Heart right ventricle (tissue), 16 donors: Measurements from ENCODE around the gene GTF2E1. TPM values are rescaled to one million over a fixed set of nuclear protein-coding genes. Genes with fewer than 3 reads are reported as not detected.
A peak's percentile ranks its signal among the peaks of the same experiment; 100 is the strongest.
"Not testable (repeated sequence)": the region's sequence is repeated elsewhere in the genome, so short reads cannot be mapped to it uniquely, and the experiment has no call there.

ENCODE experiments used
- ATAC-seq, 8 donors: fragments of 200-7000 bp; cut with Tn5 transposase; one replicate each; pipeline ENCODE4 v1.9.1; 2020; ENCODE audit warnings: mild to moderate bottlenecking in 8 of 8, moderate library complexity in 8 of 8, moderate number of reproducible peaks in 1 of 8
- DNase-seq, 2 donors: peaks; one replicate each; pipeline ENCODE4 v3.0.0-alpha.2; 2020
- H3K27ac ChIP-seq, 10 donors: fragments of 200-600 bp; sonication (generic) in 2 of 10; one replicate each; pipeline versions ENCODE4 v1.5.0 to v1.8.0; 2020 to 2022; ENCODE audit warnings: mild to moderate bottlenecking in 3 of 10
- H3K27me3 ChIP-seq, 7 donors: fragments of 200-600 bp; one replicate each; pipeline ENCODE4 v1.8.0; 2021 to 2022; ENCODE audit warnings: mild to moderate bottlenecking in 2 of 7
- H3K36me3 ChIP-seq, 9 donors: fragments of 200-600 bp; sonication (generic) in 1 of 9; one replicate each; pipeline versions ENCODE4 v1.5.0 to v1.8.0; 2020 to 2022; ENCODE audit warnings: mild to moderate bottlenecking in 2 of 9
- H3K4me1 ChIP-seq, 9 donors: fragments of 200-600 bp; sonication (generic) in 1 of 9; one replicate each; pipeline versions ENCODE4 v1.5.0 to v1.8.0; 2020 to 2022; ENCODE audit warnings: mild to moderate bottlenecking in 4 of 9
- H3K4me3 ChIP-seq, 10 donors: fragments of 200-600 bp; sonication (generic) in 2 of 10; one replicate each; pipeline versions ENCODE4 v1.5.0 to v1.8.0; 2020 to 2022; ENCODE audit warnings: mild to moderate bottlenecking in 7 of 10, moderate library complexity in 2 of 10
- H3K9me3 ChIP-seq, 11 donors: fragments of 200-600 bp in 10 of 11; sonication (generic) in 2 of 11; one replicate each; pipeline versions ENCODE4 v1.5.0 to v1.8.0; 2013 to 2022; ENCODE audit warnings: mild to moderate bottlenecking in 2 of 11, control low read depth in 1 of 11, moderate library complexity in 1 of 11
- WGBS, 2 donors: extraction: QIAGEN DNeasy Blood & Tissue Kit; methylation state at CpG; one replicate each; pipeline ENCODE4 v1.1.7; 2013; ENCODE audit warnings: inconsistent platforms in 1 of 2; 5-methylcytosine and 5-hydroxymethylcytosine counted together
- intact Hi-C, 10 donors: fragments of 100-400 bp; cut with DNase I; formaldehyde crosslinking; loops; one replicate each; pipeline versions ENCODE4 v1.11.1 to v1.14.2; 2022
- polyA plus RNA-seq, 2 donors: library from polyadenylated mRNA; stranded (reverse); fragments of 200-250 nt; gene quantifications; one replicate each; pipeline ENCODE4 v1.2.3, GENCODE V29; 2013
- total RNA-seq, 10 donors: library from RNA; stranded (reverse); fragmentation: NEBNext Ultra II Directional in 3 of 10; extraction: Animal tissue kit (Norgen Biotek cat#: 25700) in 3 of 10; gene quantifications; one replicate each; pipeline versions ENCODE4 v1.2.1 to v1.2.4, GENCODE V29; 2021 to 2023
- TF ChIP-seq, protein P1 (sequence below), 9 donors: fragments of 200-600 bp; sonication (generic) in 2 of 9; IDR thresholded peaks; one replicate each; pipeline versions ENCODE4 v1.5.0 to v1.8.0; 2021 to 2022; ENCODE audit warnings: antibody characterized with exemption in 9 of 9, mild to moderate bottlenecking in 5 of 9, moderate library complexity in 1 of 9
- donor health status: Arrhythmogenic right ventricular cardiomyopathy.
- donor health status: ischemic (EF 13 %, LVEDD 7.1; RV severe dilation, severe dysfunction).
- donor health status: healthy with polysubstance abuse.
- donor health status: DM: no; HTN: yes; CAD: no.
- donor health status: DM: no; HTN: no; CAD: no.
- donor health status: ischemic (EF 25% LVEDD 6.9; RV normal size, moderate dysfunction).
- donor health status: ischemic (EF 25% LVEDD 5.7; RV mildly dilated, moderate dysfunction).
- donor health status: healthy.
- donor health status: DM: yes; HTN: yes; CAD: no.
- donor health status: Ischemic cardiomyopathy.
- donor health status: ischemic (EF 35%, LVEDD 5.7; RV mildly dilated, moderate dysfunction).
- donor health status: nonischemic (EF 11% LVEDD 7.7; RV severe dilation, severe dysfunction).
- donor health status: DM: yes; HTN: yes; CAD: no.
- donor health status: PGD.
- donor health status: ischemic (EF 29% LVEDD 5.4; RV normal size, mild dysfunction).
- donor health status: nonischemic (EF 23%, LVEDD 6.1; RV moderate dilation, normal function).

GTF2E1 gene
- total and polyA plus RNA-seq, 12 donors = 3.7 to 16.2 (median 11.3) TPM

DNA sequence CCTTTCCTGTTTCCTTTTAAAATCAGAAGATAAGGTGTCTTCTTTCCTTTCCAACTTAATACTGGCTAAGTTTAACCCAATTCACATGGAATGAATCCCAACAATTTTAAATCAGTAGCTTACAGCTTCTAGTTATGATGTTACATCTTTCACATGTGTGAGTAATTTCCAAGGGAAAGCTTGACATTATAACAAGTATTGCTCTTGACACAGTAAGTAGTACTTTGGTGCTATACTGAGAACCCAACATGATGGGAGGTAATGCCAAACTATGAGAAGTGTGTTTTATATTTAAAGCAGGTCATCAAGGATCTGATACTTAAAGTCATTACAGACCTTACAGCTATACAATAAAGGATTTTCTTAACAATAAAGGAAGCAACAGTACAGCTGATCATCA lies 29.3 kb upstream of the GTF2E1 start:
- H3K9me3 ChIP-seq = no peaks in the 10 kb centered on the region

DNA sequence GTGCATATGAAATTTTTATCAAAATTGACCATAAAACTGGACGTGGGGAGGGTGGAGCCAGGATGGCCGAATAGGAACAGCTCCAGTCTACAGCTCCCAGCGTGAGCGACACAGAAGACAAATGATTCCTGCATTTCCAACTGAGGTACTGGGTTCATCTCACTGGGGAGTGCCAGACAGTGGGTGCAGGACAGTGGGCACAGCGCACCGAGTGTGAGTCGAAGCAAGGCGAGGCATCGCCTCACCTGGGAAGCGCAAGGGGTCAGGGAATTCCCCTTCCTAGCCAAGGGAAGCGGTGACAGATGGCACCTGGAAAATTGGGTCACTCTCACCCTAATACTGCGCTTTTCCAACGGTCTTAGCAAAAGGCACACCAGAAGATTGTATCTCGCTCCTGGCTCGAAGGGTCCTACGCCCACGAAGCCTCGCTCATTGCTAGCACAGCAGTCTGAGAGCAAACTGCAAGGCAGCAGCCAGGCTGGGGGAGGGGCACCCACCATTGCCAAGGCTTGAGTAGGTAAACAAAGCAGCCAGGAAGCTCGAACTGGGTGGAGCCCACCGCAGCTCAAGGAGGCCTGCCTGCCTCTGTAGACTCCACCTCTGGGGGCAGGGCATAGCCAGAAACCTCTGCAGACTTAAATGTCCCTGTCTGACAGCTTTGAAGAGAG lies 23.2 kb upstream of the GTF2E1 start:
- H3K4me3 ChIP-seq = peak overlapping the region; percentile 10 to 62 (median 44)
- intact Hi-C loops, H3K9me3 ChIP-seq, H3K4me1 ChIP-seq, H3K27me3 ChIP-seq, H3K36me3 ChIP-seq, ATAC-seq: not testable (repeated sequence)
- peak overlapping the region in 6 of 10 donors; percentile 5 to 67 (median 51) for H3K27ac ChIP-seq
- WGBS, 2 donors = 52 to 61% methylated on average over 20 of the region's 20 CpGs
- peak; percentile 69 for DNase-seq

More for the DNA sequence above, 29.3 kb upstream of the GTF2E1 start:
- ATAC-seq = no peak
- no peak overlapping the region for H3K4me3 ChIP-seq
- intact Hi-C loops = no loop called here
- DNase-seq = no peak
- H3K27ac ChIP-seq = no peak overlapping the region
- no peaks in the 10 kb centered on the region for H3K27me3 ChIP-seq
- no peaks in the 10 kb centered on the region for H3K4me1 ChIP-seq
- H3K36me3 ChIP-seq = peaks cover 0 to 17% (median under 1%) of the 10 kb centered on the region in 9 donors
- TF ChIP-seq, protein P1, sequence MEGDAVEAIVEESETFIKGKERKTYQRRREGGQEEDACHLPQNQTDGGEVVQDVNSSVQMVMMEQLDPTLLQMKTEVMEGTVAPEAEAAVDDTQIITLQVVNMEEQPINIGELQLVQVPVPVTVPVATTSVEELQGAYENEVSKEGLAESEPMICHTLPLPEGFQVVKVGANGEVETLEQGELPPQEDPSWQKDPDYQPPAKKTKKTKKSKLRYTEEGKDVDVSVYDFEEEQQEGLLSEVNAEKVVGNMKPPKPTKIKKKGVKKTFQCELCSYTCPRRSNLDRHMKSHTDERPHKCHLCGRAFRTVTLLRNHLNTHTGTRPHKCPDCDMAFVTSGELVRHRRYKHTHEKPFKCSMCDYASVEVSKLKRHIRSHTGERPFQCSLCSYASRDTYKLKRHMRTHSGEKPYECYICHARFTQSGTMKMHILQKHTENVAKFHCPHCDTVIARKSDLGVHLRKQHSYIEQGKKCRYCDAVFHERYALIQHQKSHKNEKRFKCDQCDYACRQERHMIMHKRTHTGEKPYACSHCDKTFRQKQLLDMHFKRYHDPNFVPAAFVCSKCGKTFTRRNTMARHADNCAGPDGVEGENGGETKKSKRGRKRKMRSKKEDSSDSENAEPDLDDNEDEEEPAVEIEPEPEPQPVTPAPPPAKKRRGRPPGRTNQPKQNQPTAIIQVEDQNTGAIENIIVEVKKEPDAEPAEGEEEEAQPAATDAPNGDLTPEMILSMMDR (IDR thresholded peaks at IDR 0.05) = no peak

DNA sequence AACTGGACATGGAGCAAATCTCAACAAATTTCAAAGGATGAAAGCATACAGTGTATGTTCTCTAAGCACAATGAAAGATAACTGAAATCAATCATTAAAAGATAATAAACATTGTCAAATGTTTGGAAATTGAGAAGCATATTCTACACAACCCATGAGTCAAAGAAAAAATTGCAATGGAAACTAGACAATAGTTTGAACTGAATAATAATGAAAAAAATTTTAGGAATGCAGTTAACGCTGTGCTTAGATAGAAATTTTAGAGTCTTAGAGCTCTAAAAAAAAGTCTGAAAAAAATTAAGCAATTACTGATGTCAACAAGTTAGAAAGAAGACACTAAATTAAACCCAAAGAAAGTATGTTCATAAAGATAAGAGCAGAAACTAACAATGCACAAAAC lies 15.8 kb upstream of the GTF2E1 start:
- peaks cover 0 to 6% (median 0%) of the 10 kb centered on the region in 11 donors for H3K9me3 ChIP-seq
- DNase-seq = no peak
- H3K4me3 ChIP-seq = no peak overlapping the region
- peaks cover 0 to 29% (median 0%) of the 10 kb centered on the region in 9 donors for H3K36me3 ChIP-seq
- WGBS, 2 donors = 81 to 90% methylated on average over 1 of the region's 1 CpG
- intact Hi-C loops = no loop called here
- ATAC-seq = no peak
- H3K27me3 ChIP-seq = no peaks in the 10 kb centered on the region
- no peak overlapping the region for H3K27ac ChIP-seq
- no peaks in the 10 kb centered on the region for H3K4me1 ChIP-seq
- TF ChIP-seq, protein P1 (IDR thresholded peaks at IDR 0.05) = no peak

DNA sequence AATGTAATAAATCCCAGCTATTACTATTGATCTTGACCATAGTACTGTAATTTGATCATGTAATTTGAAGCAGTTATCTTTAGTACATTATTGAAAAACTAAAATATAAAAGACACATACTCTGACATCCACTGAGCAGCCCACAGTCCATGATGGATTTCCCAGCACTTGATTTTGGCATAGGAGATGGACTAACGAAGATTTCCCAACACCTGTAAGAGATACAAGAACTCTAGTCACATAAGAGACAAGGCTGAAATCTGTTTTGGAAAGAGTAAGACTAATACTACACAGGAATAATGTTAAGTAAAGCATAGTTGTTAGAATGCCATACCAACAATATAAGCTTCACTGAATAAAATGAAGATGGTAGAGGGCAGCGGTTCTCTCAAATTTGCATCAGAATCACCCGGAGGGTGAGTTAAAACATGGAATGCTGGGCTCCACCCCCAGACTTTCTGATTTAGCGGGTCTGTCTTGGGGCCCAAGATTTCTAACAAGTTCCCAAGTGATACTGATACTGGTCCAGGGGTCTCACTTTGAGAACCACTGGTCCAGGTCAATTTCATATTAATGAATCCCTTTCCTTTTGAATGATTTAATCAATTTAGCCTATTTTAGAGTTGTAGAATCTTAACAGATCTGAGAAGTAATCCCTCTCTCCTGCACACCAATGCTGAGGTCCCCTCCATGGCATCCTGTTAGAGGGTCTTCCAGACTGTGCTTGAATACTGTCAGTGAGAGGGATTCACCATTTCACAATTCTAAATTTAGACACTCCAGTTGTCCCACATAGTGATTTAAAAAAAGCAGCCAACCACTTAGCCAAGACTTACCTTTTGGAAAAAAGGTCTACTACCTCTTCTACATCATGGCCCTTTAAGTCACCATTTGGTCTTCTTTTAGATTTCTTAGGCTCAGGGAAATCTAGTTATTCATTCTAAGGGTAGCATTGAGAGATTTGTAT lies 11.7 kb upstream of the GTF2E1 start:
- no peak for DNase-seq
- no peak for ATAC-seq
- TF ChIP-seq, protein P1 (IDR thresholded peaks at IDR 0.05) = no peak

DNA sequence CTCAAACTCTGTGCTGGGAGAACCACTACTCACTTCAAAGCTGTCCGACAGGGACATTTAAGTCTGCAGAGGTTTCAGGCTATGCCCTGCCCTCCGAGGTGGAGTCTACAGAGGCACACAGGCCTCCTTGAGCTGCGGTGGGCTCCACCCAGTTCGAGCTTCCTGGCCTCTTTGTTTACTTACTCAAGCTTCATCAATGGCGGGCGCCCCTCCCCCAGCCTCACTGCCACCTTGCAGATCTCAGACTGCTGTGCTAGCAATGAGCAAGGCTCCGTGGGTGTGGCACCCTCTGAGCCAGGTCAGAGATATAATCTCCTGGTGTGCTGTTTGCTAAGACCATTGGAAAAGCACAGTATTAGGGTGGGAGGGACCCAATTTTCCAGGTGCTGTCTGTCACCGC lies 4.5 kb upstream of the GTF2E1 start:
- intact Hi-C loops, ATAC-seq, H3K27ac ChIP-seq, H3K4me3 ChIP-seq, H3K27me3 ChIP-seq, DNase-seq, H3K4me1 ChIP-seq: not testable (repeated sequence)
- Histone ChIP-seq H3K36me3 (peaks cover 0 to 20% (median 6%) of the 10 kb centered on the region in 9 donors), H3K9me3 (peaks cover 0 to 17% (median 0%) of the 10 kb centered on the region in 11 donors)
- WGBS, 2 donors = 98% methylated on average over 8 of the region's 8 CpGs

More for the DNA sequence above, 11.7 kb upstream of the GTF2E1 start:
- Histone ChIP-seq H3K27me3 (no peaks in the 10 kb centered on the region), H3K27ac (no peak overlapping the region), H3K4me3 (no peak overlapping the region), H3K36me3 (peaks cover 0 to 28% (median 0%) of the 10 kb centered on the region in 9 donors), H3K4me1 (no peaks in the 10 kb centered on the region), H3K9me3 (peaks cover 0 to 10% (median 0%) of the 10 kb centered on the region in 11 donors)
- intact Hi-C loops = no loop called here
- 89 to 91% methylated on average over 4 of the region's 4 CpGs for WGBS, 2 donors
